Measurements from ENCODE around the gene IRF8. TPM values are rescaled to one million over a fixed set of nuclear protein-coding genes. Genes with fewer than 3 reads are reported as not detected.

The IRF8 gene
- total RNA-seq, 2 donors from 2014 or later, result 0.24 to 0.75 TPM

- Histone ChIP-seq H3K36me3 (ENCODE audit: control insufficient read depth, insufficient read depth, low read length) (no peaks in the 10 kb centered on the region), H3K9me3 (ENCODE audit: control insufficient read depth, low read length) (no peaks in the 10 kb centered on the region), H3K27me3 (ENCODE audit: control insufficient read depth, insufficient read depth, low read length, poor library complexity, severe bottlenecking) (peaks cover 45% of the 10 kb centered on the region), H3K9ac (ENCODE audit: extremely low read depth, low read length, poor library complexity, severe bottlenecking) (no peak overlapping the region), H3K4me1 (ENCODE audit: control insufficient read depth, insufficient read depth, low read length) (no peaks in the 10 kb centered on the region), H3K4me3 (ENCODE audit: low read length) (no peak overlapping the region), H3K27ac (ENCODE audit: low read depth, low read length) (no peak overlapping the region)
- 87 to 91% methylated on average over 4 to 6 of the region's 6 CpGs for WGBS, 2 experiments (ENCODE audit: insufficient coverage in 1 of 2, insufficient read length in 1 of 2)
- no peaks in the 10 kb centered on the region for H3K36me3 Mint-ChIP-seq (ENCODE audit: low read depth)
- H3K27ac Mint-ChIP-seq, result no peak overlapping the region
- H3K9me3 Mint-ChIP-seq, result no peaks in the 10 kb centered on the region
- no peaks in the 10 kb centered on the region for H3K4me1 Mint-ChIP-seq
- no peak for DNase-seq
- H3K4me3 Mint-ChIP-seq, result no peak overlapping the region
- peaks cover 53% of the 10 kb centered on the region for H3K27me3 Mint-ChIP-seq (ENCODE audit: insufficient read depth)
- no peak for TF ChIP-seq CTCF (conservative IDR thresholded peaks at IDR 0.05)
These were observed 13.4 kb upstream of the IRF8 start for GRCh38 chr16:85885537-85885936.

- Histone ChIP-seq H3K4me3 (ENCODE audit: low read length) (no peak overlapping the region), H3K27me3 (ENCODE audit: control insufficient read depth, insufficient read depth, low read length, poor library complexity, severe bottlenecking) (peaks cover 26% of the 10 kb centered on the region), H3K27ac (ENCODE audit: low read depth, low read length) (no peak overlapping the region), H3K36me3 (ENCODE audit: control insufficient read depth, insufficient read depth, low read length) (no peaks in the 10 kb centered on the region), H3K9me3 (ENCODE audit: control insufficient read depth, low read length) (no peaks in the 10 kb centered on the region), H3K4me1 (ENCODE audit: control insufficient read depth, insufficient read depth, low read length) (peaks cover 3% of the 10 kb centered on the region), H3K9ac (ENCODE audit: extremely low read depth, low read length, poor library complexity, severe bottlenecking) (no peak overlapping the region)
- 81 to 87% methylated on average over 3 to 5 of the region's 5 CpGs for WGBS, 2 experiments (ENCODE audit: insufficient coverage in 1 of 2, insufficient read length in 1 of 2)
- no peaks in the 10 kb centered on the region for H3K9me3 Mint-ChIP-seq
- H3K4me3 Mint-ChIP-seq, result no peak overlapping the region
- H3K27ac Mint-ChIP-seq, result no peak overlapping the region
- peaks cover 8% of the 10 kb centered on the region for H3K4me1 Mint-ChIP-seq
- TF ChIP-seq CTCF (conservative IDR thresholded peaks at IDR 0.05), result no peak
- DNase-seq, result no peak
- H3K36me3 Mint-ChIP-seq (ENCODE audit: low read depth), result no peaks in the 10 kb centered on the region
- H3K27me3 Mint-ChIP-seq (ENCODE audit: insufficient read depth), result peaks cover 27% of the 10 kb centered on the region
These were observed 10.3 kb upstream of the IRF8 start for GRCh38 chr16:85888405-85889331.

GRCh38 chr16:85891033-85891775 lies 7.8 kb upstream of the IRF8 start:
- DNase-seq, result no peak
- Histone ChIP-seq H3K9me3 (ENCODE audit: control insufficient read depth, low read length) (no peaks in the 10 kb centered on the region), H3K27me3 (ENCODE audit: control insufficient read depth, insufficient read depth, low read length, poor library complexity, severe bottlenecking) (peaks cover 34% of the 10 kb centered on the region), H3K4me1 (ENCODE audit: control insufficient read depth, insufficient read depth, low read length) (peaks cover 3% of the 10 kb centered on the region), H3K27ac (ENCODE audit: low read depth, low read length) (no peak overlapping the region), H3K9ac (ENCODE audit: extremely low read depth, low read length, poor library complexity, severe bottlenecking) (no peak overlapping the region), H3K36me3 (ENCODE audit: control insufficient read depth, insufficient read depth, low read length) (no peaks in the 10 kb centered on the region), H3K4me3 (ENCODE audit: low read length) (no peak overlapping the region)
- Mint-ChIP-seq H3K4me3 (no peak overlapping the region), H3K9me3 (no peaks in the 10 kb centered on the region), H3K4me1 (peaks cover 8% of the 10 kb centered on the region), H3K36me3 (ENCODE audit: low read depth) (no peaks in the 10 kb centered on the region), H3K27me3 (ENCODE audit: insufficient read depth) (peaks cover 41% of the 10 kb centered on the region), H3K27ac (no peak overlapping the region)
- no peak for TF ChIP-seq CTCF (conservative IDR thresholded peaks at IDR 0.05)
- WGBS, 2 experiments (ENCODE audit: insufficient coverage in 1 of 2, insufficient read length in 1 of 2), result 80 to 93% methylated on average over 2 to 6 of the region's 6 CpGs

All from endodermal cell (in vitro differentiated cells).